HEK293T (cell line): ENCODE measurements around the gene PHKB.
"Not testable (repeated sequence)": the region's sequence is repeated elsewhere in the genome, so short reads cannot be mapped to it uniquely, and the experiment has no call there.

Experiments used
- ARNT ChIP-seq: fragments of 450-650 bp; IDR thresholded peaks from 2 replicates; pipeline ENCODE4 v1.6.1; 2017; ENCODE audit warnings: mild to moderate bottlenecking
- FOXA1 ChIP-seq: fragments of 450-650 bp; IDR thresholded peaks from 2 replicates; pipeline ENCODE4 v1.6.1; 2016; ENCODE audit warnings: mild to moderate bottlenecking
- FOXM1 ChIP-seq: fragments of 450-650 bp; IDR thresholded peaks from 2 replicates; pipeline ENCODE4 v1.6.1; 2017; ENCODE audit warnings: mild to moderate bottlenecking, borderline replicate concordance
- SP1 ChIP-seq: fragments of 450-650 bp; IDR thresholded peaks from 2 replicates; pipeline ENCODE4 v1.6.1; 2017
- TF ChIP-seq, protein P1 (sequence below): fragments of 450-650 bp; IDR thresholded peaks from 2 replicates; pipeline ENCODE4 v1.6.1; 2016

DNA sequence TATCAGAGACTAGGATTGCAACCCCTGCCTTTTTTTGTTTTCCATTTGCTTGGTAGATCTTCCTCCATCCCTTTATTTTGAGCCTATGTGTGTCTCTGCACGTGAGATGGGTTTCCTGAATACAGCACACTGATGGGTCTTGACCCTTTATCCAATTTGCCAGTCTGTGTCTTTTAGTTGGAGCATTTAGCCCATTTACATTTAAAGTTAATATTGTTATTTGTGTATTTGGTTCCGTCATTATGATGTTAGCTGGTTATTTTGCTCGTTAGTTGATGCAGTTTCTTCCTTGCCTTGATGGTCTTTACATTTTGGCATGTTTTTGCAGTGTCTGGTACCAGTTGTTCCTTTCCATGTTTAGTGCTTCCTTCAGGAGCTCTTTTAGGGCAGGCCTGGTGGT is 220.4 kb downstream of the PHKB start:
- not testable (repeated sequence) for TF ChIP-seq SP1, FOXM1, ARNT, FOXA1
- TF ChIP-seq, protein P1, sequence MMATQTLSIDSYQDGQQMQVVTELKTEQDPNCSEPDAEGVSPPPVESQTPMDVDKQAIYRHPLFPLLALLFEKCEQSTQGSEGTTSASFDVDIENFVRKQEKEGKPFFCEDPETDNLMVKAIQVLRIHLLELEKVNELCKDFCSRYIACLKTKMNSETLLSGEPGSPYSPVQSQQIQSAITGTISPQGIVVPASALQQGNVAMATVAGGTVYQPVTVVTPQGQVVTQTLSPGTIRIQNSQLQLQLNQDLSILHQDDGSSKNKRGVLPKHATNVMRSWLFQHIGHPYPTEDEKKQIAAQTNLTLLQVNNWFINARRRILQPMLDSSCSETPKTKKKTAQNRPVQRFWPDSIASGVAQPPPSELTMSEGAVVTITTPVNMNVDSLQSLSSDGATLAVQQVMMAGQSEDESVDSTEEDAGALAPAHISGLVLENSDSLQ = not testable (repeated sequence)
